ENCODE measurements around the gene DNASE1.
"Not testable (repeated sequence)": the region's sequence is repeated elsewhere in the genome, so short reads cannot be mapped to it uniquely, and the experiment has no call there.

The DNASE1 gene

GRCh38 chr16:3641801-3642396, 12.6 kb upstream of the DNASE1 start:
- no peak for DNase-seq

GRCh38 chr16:3642397-3643094, 11.9 kb upstream of the DNASE1 start:
- no peak for DNase-seq

- no peak for DNase-seq
Measured at GRCh38 chr16:3643095-3643730, 11.3 kb upstream of the DNASE1 start.

GRCh38 chr16:3645108-3645503, 9.4 kb upstream of the DNASE1 start:
- no peak for DNase-seq

GRCh38 chr16:3645504-3646347, 8.8 kb upstream of the DNASE1 start:
- no peak for DNase-seq

GRCh38 chr16:3646348-3646920, 8.1 kb upstream of the DNASE1 start:
- no peak for DNase-seq

- DNase-seq: no peak
Measured at GRCh38 chr16:3650631-3651265, 3.7 kb upstream of the DNASE1 start.

- no peak for DNase-seq
Measured at GRCh38 chr16:3651461-3652372, 2.8 kb upstream of the DNASE1 start.

- DNase-seq: no peak
Measured at GRCh38 chr16:3652373-3653195, 1.9 kb upstream of the DNASE1 start.

GRCh38 chr16:3655030-3655395, 522 bp downstream of the DNASE1 start:
- DNase-seq: no peak

- DNase-seq: no peak
Measured at GRCh38 chr16:3655396-3656159, 1.1 kb downstream of the DNASE1 start.

- DNase-seq: not testable (repeated sequence)
Measured at GRCh38 chr16:3656160-3656490, 1.6 kb downstream of the DNASE1 start.

- DNase-seq: peak; percentile 29 to 43
Measured at GRCh38 chr16:3656491-3657468, 2.3 kb downstream of the DNASE1 start.

- no peak for DNase-seq
Measured at GRCh38 chr16:3659251-3659650, 4.8 kb downstream of the DNASE1 start.

- no peak for DNase-seq
Measured at GRCh38 chr16:3661311-3661710, 6.8 kb downstream of the DNASE1 start.

GRCh38 chr16:3661922-3662321, 7.4 kb downstream of the DNASE1 start:
- DNase-seq: no peak

- DNase-seq: no peak
Measured at GRCh38 chr16:3662601-3663000, 8.1 kb downstream of the DNASE1 start.

- DNase-seq: no peak
Measured at GRCh38 chr16:3664187-3664896, 9.9 kb downstream of the DNASE1 start.
